Erythroblast (primary cell): ENCODE data around the gene PKM.

Experiments
- GATA1 ChIP-seq: IDR thresholded peaks from 2 replicates; pipeline ENCODE4 v1.6.1; 2011; ENCODE audit warnings: low read depth, mild to moderate bottlenecking, control low read depth, low read length, moderate library complexity
- POLR2A ChIP-seq: IDR thresholded peaks from 2 replicates; pipeline ENCODE4 v1.6.1; 2011; ENCODE audit warnings: mild to moderate bottlenecking, low read length

DNA sequence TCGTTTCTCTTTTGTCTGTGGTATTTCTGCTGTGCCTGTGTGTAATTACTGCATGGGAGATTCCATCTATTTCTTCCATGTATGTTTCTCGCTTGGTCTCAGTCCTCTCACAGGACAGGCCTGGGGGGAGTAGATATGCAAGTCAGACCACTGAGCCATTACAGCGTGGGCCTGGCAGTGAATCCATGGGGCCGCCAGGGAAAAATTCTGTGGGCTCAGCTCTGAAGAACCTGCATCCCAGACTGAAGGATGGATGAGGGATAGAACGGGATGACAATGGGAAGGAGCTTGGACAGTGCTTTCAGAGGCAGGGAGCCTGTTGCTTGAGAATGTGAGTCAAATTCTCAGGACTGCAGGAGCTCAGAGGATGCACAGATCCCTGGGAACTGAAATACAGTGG is 58.2 kb downstream of the PKM start:
- TF ChIP-seq POLR2A (no peak), GATA1 (no peak)
